ENCODE data around the gene RXRA.

RXRA gene

DNA sequence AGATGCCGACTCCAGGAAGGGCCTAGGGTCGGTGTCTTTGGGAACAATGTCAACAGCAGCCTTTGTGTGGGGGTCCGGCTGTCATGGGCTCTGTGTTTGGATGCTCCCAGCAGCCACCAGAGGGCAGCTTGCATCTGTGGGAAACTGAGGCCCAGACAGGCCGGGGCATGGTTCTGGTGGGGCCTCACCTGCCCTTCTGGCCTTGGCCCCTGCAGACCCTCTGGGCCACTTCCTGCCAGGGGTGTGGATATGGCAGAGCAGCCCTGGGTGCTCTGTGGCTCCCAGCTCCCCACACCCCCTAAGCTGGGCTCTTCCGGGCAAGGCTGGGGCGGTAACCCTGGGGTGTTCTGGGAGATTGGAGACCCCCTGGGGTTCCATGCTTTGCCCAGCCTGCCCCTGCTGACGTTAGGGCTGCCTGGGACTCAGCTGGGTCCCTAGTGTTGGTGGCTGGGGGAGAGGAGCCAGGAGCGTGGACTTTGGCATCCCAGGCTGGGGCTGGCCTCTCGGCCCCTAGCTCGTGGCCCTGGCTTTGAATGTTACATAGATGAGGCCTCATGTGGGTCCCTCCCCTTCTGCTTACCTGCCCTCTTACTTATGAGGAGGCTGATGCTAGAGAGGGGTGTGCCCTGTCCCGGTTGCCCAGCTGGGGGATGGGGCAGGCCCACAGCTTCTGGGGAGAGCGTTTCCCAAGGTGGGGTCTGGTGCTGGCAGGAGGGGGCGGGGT lies 38.3 kb downstream of the RXRA start:
- FAIRE-seq (no peak), DNase-seq (ENCODE audit: insufficient read length, low spot score) (no peak)

DNA sequence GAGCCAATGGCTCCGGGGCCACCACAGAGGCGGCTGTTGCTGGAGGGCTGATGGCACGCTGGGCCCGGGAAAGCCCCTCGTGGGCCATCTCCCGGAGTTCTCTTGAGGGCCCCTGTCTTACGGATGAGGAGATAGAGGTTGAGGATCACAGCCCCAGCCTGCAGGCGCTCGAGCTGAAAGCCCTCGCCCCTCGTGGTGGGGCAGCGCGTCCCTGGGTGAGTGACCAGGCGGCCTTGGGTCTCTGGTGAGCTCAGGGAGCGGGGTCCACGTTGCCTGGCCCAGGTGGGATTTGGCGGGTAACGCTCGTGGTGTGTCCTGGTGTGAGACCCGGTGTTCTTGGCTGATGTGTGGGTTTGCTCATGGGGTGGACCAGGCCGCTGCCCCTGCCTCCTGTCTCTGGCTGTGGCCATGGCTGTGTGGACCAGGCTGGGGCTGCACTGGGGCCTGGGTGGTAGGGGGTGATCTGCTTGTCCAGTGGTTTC lies 38.9 kb downstream of the RXRA start:
- DNase-seq (ENCODE audit: insufficient read length, low spot score) (no peak), FAIRE-seq (no peak)

DNA sequence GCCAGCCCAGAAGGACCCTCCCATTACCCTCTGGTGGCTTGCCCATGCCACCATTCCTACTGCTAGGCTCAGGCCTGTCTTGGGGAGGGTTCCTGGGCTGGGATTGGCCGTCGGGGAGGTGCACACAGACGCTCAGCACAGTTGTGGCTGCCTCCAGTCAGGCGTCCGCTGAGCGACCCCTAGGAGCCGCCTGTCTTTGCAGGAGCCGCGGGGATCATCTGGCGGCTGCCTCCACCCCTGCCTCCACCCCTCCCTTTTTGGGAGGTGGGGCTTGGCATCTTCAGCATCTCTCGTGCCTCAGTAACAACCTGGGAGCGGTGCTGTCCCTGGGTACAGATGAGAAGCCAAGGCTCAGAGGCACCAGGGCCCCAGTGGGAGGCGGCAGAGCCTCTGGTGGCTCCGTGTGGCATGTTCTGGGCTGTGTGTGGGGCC lies 39.6 kb downstream of the RXRA start:
- FAIRE-seq (no peak), DNase-seq (ENCODE audit: insufficient read length, low spot score) (no peak)

DNA sequence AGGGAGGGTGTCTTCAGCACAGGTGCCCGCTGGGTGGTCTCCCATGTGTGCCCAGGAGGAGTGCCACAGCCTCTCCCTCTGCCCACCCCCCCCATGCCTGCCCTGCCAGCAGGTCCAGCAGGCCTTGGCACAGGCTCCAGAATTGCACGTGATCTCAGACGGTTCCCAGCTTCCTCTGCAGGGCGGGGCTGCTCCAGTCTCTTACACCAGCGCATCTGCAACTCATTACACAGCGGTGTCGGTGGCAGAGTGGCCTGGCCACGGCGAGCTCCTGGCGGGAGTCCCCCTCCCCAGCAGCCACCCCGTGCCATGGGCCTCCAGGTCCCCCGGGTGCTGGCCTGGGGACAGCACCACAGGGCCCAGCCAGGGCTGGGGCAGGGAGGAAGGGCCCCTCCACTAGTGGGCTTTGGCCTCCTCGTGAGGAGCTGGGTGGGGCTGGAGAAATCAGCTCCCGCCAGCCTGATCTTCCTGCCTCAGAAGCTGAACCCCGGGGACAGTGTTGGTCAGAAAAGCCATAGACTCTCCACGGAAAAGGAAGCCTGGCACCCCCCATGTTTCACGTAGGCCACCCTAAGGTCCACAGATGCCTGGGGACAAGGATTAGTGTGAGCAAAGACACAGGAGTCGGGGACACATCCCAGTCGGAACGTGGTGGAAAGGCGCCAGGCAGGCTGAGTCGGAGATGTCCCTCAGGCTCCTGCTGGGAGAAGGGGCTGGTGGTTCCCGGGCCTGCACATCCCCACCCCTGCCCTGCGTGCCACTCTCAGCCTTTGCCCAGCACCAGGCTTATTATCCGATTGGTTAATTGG lies 40.2 kb downstream of the RXRA start:
- no peak for FAIRE-seq

DNA sequence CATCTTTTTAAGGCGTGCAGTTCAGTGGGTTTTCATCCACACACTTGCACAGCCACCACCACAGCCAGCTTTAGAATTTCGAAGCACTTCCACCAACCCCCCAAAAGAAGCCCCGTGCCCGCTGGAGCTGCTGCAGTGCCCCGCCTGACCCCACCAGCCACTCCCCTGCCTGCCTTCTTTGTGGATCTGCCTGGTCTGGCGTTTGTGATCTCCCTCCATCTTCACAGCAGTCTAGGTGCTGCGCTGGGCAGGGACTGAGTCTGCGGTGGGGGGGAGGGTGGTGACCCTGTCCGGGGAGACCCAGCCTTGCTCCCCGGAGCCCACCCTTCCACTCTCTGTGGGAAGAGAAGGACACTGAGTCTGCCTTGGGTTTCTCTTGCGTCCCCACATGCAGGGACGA lies 40.8 kb downstream of the RXRA start:
- no peak for FAIRE-seq
- DNase-seq (ENCODE audit: insufficient read length, low spot score): no peak

More for the DNA sequence above, 40.2 kb downstream of the RXRA start:
- peak; percentile 22 for DNase-seq (ENCODE audit: insufficient read length, low spot score)

DNA sequence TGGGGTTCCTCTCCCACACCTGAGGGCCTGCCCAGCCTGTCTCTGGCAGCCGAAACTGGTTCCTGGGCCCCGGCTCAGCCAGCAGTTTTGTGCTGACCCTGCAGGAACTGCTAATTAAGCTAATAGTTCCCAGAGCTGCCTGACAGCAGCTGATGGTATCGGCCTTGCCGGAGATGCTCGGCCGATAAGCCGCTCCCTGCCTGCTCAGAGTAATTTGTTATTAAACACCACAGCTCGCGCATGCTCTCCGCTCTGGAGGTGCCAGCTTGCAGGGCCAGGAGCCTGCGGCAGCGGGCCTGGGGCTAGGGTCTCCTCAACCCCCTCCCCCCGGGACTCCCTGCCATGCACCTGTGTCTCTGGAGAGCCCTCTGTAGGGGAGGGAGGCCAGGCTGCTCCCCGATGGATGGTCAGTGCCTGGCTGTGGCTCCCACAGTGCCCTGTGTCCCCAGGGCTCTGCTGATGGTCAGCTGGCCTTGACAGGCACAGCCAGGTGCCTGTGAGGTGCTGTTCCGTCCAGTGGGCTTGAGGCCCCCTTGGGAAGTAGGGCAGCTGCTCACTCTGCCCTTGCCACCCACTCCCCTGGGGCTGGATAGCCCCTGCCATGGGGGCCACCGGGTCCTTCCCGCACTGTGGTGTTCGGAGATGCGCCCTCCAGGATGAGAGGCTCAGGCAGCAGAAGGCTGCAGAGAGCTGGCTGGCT lies 41.7 kb downstream of the RXRA start:
- DNase-seq (ENCODE audit: insufficient read length, low spot score) (no peak), FAIRE-seq (no peak)

DNA sequence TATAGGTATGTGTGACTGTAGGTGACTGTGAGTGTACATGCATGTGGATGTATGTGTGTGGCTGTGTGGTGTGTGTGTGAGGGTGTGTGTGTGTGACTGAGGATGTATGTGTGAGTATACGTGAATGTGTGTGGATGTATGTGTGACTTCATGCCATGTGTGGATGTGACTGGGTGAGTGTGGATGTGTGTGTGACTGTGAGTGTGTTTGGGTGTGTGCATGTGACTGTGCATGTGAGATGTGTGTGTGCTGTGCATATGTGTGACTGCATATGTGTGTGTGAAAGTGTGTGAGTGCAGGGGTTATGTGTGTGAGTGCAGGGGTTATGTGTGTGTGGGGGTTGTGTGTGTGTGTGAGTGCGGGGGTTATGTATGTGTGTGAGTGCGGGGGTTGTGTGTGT lies 42.3 kb downstream of the RXRA start:
- peak; percentile 89 for FAIRE-seq
- no peak for DNase-seq (ENCODE audit: insufficient read length, low spot score)

DNA sequence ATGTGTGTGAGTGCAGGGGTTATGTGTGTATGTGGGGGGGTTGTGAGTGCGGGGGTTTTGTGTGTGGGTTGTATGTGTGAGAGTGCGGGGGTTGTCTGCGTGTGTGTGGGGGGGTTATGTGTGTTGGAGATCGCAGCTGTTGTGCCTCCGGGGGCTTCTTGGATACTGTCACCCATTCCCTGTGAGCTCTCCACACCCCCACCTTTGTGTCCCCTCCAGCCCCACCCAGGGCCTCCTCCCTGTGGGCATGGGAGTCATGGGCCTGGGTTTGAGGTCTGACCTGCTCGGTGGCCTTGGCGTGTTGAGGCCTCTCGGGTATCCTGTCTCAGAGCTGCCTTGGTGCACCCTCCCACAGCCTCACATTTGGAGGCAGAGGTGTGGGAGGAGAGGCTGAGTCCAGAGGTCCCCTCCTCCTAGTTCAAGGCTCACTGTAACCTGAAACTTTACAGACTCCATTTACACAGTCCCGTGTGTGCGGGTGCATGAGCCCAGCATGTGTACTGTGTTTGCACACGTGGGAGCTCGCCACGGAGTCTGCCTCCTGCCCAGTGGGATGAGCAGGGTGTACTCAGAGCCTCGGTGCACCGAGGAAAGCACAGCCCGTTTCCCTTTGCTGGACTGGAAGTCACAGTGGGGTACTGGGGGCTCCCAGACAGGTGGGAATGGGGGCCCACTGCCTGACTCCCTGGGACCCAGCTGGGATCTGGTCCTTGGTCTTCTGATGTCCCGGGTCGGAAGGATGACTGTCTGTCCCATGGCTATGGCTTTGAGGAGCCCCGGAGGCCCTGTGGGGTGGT lies 43.4 kb downstream of the RXRA start:
- FAIRE-seq: no peak
- DNase-seq (ENCODE audit: insufficient read length, low spot score): no peak

DNA sequence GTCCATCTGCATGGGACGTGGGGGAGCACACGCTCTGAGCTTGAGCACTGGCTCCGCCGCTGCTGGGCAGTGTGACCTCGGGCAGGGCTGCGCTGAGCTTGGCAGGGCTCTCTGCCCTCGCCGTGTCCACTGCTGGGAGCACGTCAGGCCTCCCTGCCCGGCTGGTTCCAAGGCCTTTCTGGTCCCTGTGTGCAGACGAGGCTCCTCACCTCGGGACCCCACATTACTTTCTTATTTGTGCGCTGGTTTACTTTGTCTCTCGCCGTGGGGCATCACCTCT lies 43.9 kb downstream of the RXRA start:
- DNase-seq (ENCODE audit: insufficient read length, low spot score) (no peak), FAIRE-seq (no peak)

DNA sequence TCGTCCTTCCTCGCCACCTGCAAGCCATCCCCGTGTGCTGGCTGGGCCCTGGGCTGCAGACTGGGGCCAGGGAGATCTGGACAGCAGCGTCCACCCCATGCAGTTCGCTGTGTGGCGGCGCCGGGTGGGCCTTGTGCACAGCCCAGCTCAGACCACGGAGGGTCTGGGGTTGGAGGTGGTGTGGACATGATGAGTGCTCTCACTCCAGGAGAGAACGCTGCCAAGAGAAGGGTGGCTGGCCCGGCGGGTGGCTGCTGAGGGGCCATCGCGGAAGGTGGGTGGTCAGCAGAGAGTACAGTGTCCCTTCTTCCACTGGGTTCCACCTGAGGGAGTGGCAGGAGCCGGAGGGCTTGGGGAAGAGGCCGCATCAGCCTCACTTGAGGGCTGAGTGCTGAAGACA lies 44.4 kb downstream of the RXRA start:
- DNase-seq (ENCODE audit: insufficient read length, low spot score) (no peak), FAIRE-seq (no peak)

DNA sequence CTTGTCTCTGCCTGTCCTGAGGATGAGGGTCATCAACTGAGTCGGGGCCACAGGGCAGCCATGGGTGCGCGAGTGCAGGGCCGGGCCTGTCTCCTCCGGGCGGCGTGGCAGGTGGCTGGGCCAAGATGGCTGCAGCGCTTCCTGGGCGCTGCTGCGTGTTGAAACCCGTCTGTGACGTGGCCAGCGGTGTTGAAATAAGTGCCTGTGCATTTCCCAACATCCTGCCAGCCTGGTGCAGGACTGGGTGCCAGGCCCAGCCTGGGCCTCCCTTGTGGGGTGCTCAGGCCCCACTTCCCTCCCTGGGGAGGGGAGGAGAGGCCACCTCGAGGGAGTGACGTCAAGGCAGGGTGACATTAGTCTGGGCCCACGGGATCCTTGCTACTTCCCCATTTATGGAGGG lies 45.5 kb downstream of the RXRA start:
- no peak for DNase-seq (ENCODE audit: insufficient read length, low spot score)
- no peak for FAIRE-seq

DNA sequence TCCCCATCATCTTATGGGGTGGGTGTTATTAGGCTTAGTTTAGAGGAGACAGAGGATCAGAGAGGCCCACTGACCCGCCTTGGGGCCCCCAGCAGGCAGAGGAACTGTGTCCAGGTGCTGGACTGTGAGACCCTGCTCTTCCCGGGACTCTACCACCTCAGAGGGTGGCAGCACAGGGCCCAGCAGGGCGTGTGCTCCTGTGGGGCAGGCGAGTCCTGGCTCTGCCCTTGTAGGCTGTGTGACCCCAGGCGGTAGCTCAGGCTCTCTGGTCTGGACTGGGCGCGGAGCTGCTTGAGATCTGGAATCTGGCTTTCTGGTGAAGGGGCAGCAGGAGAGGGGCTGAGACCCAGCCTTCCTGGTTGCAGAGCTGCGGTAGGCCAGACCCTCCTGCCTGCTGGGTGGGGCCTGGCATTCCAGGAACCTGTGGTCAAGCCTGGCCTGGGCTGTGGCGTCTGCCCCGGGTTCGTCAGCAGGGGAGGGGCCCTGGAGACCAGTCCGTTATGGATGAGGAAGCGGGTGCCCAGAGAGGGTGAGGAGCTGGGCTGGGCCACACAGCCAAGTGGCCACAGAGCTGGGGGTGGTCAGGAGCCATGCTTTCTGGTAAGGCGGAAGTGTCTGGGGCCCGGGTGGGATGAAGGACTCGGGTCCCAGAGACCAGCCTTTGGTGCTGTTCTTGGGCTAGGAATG lies 46.5 kb downstream of the RXRA start:
- DNase-seq (ENCODE audit: insufficient read length, low spot score) (no peak), FAIRE-seq (no peak)

DNA sequence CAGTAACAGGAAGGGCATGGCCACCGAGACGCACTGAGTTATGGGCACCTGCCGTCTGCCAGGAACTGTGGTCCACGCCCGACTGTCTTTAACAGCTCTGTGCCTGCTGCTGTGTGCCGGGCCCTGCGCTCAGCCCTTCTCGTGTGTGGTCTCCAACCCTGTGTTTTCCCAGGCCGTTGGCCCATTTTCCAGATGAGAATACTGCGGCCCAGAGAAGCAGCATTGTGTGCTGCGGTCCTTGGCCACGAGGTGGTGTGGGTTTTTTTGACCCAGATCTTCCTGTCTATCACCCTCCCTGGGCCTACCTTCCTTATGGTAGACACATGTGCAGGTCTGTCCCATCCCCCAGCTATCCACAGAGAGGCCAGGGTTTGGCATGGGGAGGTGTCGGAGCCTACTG lies 47.0 kb downstream of the RXRA start:
- DNase-seq (ENCODE audit: insufficient read length, low spot score): no peak
- no peak for FAIRE-seq

DNA sequence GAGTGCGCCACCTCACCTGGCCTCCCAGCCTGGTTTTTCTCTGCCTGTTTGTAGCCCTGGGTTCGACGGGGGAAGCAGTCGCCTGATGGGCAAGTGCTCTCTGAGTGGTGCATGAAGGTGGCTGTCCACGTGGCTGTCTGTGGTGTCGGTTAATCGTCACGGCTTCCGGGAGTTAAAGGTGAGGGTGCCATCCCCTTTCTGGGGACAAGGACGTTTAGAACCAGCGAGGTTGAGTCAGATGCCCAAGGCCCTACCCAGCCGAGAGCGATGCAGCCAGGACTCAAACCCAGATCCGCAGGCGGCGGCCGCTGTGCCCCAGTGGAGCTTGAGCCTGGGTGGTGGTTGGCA lies 47.7 kb downstream of the RXRA start:
- DNase-seq (ENCODE audit: insufficient read length, low spot score): no peak
- no peak for FAIRE-seq

DNA sequence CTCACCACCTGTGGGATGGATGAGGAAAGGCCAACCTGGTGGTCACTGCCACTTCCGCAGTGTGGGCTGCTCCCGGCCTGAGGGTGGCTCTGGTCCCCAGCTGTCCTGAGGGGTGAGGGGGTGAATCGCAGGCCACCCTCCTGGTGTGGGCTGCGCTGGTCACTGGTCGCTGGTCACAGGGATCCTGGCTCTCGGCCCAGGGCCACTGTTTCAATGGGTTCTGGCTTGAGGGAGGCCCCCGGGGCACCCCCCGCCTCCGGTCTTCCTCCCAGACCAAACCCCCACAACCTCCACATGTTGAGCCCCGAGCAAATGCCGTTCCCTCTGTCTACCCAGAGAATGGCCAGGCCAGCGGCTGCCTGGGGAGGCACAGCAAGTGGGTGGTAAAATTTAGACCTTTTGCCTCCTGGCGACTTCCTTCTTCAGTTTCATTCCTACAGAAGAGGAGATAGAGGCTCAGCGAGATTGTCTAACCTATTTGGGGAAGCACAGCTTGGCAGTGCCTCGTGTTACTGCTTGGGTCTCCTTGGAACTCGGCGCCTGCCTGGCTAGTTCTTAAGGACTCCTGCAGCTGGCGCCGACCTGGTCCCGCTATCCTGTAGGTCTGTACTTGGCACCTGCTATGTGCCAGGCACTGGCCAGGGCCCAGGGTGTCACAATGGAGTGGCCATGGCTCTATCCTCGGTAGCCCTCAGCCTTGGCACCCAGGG lies 48.2 kb downstream of the RXRA start:
- no peak for FAIRE-seq

DNA sequence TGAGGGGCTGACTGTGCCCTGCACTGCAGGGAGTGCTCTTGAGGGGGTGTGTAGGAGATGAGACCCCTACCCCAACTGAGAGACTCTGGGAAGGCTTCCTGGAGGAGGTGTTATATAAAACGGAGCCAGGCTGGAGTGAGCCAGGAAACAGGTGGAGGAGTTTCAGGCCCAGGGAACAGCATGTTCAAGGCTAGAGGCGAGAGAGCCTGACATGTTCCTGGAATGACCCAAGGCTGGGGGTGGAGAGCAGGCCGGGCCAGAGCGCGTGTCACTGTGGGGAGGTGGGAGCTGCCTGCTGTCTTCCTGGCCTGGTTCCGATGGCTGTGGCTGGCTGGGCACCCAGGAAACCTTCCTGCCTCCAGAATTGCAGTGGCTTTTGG lies 48.7 kb downstream of the RXRA start:
- no peak for DNase-seq (ENCODE audit: insufficient read length, low spot score)
- no peak for FAIRE-seq

More for the DNA sequence above, 48.2 kb downstream of the RXRA start:
- no peak for DNase-seq (ENCODE audit: insufficient read length, low spot score)

DNA sequence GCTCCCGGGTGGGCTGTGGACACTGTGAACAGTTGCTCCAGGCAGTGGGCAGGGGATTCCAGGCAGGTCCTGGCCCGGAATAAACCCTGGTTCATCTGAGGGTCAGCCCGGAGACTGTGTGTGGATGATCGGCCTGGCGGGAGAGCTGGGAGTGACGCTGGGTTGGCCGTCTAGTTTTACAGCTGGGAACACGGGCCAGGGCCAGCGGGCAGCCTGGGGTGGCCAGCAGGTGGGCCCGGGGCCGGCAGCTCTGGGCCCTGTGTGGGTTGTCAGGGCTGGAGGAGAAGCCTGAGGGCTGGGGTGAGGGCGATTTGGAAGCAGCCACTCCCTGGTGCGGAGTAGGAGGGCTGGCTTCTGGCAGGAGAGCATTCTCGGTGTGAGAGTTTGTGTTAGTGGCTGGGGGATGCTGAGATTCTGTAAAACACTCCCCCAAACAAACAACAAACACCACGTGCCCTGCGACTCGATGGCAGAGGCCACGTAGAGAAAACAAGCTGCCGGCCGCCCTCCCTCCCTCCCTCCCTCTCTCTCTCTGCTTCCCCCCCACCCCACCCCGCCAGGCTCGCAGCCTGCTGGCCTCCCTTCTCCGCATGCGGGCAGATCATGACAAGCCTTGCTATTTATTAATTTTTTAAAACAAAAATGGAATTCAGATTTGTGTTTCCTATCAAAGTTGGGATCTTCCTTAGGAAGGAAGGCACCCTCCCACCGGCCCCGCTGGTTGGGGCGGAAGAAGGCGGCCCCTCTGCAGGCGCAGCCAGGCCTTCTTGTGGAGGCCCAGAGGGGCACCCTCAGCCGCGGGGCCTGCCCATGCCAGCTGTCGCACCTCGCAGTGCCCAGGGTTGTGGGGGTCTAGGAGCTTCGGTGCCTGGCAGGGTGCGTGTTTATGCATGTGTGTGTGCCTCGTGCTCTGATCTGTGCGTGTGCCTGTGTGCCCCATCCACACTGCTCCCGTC lies 49.5 kb downstream of the RXRA start:
- FAIRE-seq: no peak
- DNase-seq (ENCODE audit: insufficient read length, low spot score): no peak

DNA sequence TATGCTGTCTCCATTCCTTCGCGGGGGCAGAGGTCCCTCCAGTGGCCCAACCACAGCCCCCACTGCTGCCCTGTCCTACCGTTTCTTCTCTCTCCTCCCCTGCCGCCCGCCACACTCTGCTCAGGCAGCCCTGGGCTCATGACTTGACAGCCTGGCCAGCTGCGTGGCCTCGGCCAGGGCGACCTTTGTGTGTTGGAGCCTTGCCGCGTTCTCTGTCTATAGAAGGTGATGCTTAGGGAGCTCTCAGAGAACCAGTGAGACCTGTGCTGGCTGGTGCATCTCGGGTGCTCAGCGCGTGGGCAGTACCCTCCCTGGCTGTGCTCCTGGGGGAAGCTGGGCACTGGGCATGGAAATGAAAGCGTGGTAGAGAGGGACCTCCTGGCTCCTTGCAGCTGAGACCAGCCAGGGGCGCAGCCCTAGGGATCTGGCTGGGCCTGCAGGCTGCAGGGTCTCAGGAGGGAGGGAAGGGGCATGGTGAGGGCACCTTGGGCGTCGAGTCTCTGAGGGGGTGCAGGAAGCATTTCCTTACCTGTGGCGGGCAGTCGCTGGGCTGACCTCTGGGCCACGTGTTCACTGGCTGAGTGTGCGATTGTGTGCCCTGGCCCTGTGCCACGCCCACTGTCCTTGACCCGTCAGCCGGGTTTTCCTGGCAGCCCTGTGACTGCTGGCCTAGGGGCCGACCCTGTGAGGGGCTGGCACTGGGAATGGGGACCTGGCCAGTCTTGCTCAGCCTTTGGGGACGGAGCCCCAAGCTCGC lies 50.3 kb downstream of the RXRA start:
- no peak for DNase-seq (ENCODE audit: insufficient read length, low spot score)
- FAIRE-seq: no peak

Measured in HTR-8/SVneo (cell line).